K562 (cell line): Measurements from ENCODE around the gene ITIH3.

Experiments used
- PHB2 ChIP-seq: fragments of 450-650 bp; IDR thresholded peaks from 2 replicates; pipeline ENCODE4 v1.6.1; 2017; ENCODE audit warnings: low read depth
- TF ChIP-seq, protein P1 (sequence below): fragments of 450-650 bp; IDR thresholded peaks from 2 replicates; pipeline ENCODE4 v1.6.1; 2018; ENCODE audit not compliant: partially characterized antibody
- TF ChIP-seq, protein P2 (sequence below): sonication (generic); formaldehyde crosslinking; IDR thresholded peaks from 2 replicates; pipeline ENCODE4 v1.8.1; 2022; ENCODE audit warnings: missing genetic modification reagents

GRCh38 chr3:52836471-52836845 lies 41.9 kb downstream of the ITIH3 start:
- TF ChIP-seq, protein P1, sequence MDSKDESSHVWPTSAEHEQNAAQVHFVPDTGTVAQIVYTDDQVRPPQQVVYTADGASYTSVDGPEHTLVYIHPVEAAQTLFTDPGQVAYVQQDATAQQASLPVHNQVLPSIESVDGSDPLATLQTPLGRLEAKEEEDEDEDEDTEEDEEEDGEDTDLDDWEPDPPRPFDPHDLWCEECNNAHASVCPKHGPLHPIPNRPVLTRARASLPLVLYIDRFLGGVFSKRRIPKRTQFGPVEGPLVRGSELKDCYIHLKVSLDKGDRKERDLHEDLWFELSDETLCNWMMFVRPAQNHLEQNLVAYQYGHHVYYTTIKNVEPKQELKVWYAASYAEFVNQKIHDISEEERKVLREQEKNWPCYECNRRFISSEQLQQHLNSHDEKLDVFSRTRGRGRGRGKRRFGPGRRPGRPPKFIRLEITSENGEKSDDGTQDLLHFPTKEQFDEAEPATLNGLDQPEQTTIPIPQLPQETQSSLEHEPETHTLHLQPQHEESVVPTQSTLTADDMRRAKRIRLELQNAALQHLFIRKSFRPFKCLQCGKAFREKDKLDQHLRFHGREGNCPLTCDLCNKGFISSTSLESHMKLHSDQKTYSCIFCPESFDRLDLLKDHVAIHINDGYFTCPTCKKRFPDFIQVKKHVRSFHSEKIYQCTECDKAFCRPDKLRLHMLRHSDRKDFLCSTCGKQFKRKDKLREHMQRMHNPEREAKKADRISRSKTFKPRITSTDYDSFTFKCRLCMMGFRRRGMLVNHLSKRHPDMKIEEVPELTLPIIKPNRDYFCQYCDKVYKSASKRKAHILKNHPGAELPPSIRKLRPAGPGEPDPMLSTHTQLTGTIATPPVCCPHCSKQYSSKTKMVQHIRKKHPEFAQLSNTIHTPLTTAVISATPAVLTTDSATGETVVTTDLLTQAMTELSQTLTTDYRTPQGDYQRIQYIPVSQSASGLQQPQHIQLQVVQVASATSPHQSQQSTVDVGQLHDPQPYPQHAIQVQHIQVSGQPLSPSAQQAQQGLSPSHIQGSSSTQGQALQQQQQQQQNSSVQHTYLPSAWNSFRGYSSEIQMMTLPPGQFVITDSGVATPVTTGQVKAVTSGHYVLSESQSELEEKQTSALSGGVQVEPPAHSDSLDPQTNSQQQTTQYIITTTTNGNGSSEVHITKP = no peak
- TF ChIP-seq PHB2 = no peak
- TF ChIP-seq, protein P2, sequence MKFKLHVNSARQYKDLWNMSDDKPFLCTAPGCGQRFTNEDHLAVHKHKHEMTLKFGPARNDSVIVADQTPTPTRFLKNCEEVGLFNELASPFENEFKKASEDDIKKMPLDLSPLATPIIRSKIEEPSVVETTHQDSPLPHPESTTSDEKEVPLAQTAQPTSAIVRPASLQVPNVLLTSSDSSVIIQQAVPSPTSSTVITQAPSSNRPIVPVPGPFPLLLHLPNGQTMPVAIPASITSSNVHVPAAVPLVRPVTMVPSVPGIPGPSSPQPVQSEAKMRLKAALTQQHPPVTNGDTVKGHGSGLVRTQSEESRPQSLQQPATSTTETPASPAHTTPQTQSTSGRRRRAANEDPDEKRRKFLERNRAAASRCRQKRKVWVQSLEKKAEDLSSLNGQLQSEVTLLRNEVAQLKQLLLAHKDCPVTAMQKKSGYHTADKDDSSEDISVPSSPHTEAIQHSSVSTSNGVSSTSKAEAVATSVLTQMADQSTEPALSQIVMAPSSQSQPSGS = no peak
